ENCODE measurements around the gene NAPA.

The NAPA gene

DNA sequence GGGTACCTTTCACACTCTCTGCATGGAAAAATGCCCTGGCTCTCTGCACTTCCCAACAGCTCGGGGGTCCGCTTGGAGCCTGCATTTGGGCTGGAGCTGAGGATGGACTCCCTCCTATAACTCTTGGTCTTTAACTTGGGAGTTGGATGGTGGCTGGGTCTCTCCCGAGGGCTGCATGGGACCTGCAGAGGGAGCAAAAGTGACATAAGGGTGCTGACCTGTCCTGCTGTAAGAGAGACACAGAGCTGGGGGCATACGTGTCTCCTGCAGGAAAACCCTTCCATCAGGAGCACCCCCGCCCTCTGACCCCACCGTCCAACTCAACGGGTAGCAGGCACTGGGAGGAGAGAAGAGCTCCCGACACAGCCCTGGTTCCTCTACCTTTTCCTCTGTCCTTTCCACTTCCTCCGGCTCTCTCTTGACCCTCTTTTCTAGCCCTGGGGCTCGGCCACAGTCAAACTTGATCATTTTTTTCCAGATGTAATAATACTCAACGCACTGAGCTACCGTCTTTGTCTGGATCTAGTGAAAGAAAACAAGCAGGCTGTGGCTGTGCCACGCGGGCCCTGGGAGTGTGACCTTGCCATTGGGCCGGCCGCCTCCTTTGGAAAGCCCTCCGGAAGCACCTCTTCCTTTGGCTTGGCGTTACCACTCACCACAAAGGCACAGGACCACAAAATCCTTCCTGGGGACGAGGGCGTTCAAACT lies 6.8 kb upstream of the NAPA start:
- no peak for DNase-seq

DNA sequence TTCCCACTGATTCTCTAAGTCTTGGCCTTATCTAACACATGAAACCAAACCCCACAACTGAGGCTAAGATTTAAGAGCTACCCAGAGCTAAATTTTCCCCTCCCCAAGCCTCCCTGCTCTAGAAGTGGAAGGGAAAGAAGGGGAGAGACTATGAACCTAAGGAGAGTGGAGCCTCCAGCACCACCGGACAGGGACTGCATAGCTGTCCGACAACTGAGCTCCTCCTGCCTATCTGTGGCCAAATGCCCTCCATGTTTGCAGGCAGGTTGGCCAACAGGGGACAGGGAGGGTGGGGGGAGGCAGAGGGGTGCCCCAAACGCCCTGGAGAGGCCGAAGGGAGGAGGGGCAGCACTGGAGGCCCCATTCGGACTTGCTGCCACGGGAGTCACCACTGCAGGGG lies 6.0 kb upstream of the NAPA start:
- no peak for DNase-seq

DNA sequence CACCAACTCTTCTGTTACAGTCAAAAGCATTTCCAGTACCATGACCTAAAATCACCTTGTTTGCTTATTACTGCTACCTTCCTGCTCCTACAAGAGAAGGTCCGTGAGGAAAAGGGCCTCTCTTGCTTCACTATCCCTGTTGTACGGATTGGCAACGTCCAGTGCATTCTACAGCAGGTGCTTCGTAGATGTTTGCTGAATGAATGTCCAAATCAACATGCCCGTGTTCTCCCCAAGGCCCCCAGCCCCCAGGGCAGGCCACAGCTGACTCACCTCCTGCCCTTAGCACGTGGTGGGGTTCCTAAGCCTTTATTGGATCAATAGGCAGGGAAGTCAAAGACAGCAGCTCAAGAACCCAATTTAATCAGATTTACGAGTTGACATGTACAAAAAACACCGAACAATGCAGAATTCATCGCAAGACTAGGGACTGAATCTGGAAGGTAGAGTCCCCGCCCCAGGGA lies 5.5 kb upstream of the NAPA start:
- DNase-seq = no peak

DNA sequence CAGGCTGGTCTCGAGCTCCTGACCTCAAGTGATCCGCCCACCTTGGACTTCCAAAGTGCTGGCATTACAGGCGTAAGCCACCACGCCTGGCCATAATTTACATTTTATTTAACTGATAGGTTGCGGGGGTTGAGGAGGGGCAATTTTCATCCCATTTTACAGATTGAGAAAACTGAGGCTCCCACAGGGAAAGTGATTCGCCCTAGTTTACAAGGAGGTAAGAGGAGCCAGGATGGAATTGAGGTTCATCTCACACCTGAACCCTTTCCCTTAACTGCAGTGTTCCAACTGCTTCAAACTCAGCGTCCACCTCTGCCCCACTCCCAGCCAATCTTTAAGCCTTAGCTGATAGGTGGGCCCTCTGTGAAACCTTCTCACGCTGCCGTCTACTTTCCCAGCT lies 4.0 kb upstream of the NAPA start:
- no peak for DNase-seq

DNA sequence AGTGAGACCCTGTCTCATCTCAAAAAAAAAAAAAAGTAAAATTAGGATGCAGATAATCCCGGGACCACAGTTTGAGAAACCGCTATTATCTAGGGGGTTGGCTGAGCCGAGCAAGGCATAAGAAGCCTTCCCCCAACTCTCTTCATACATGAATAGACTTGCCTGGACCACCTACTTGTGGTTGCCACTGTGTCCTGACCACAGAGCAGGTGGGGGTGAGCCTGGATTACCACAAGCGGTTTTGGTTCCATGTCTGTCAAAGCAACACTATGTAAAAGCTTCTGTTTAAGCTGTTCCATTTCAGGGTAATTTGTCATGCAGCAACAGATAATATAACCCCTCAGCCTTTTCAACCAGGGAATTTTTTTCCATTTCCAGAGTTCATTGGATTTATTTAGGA lies 3.3 kb upstream of the NAPA start:
- no peak for DNase-seq

DNA sequence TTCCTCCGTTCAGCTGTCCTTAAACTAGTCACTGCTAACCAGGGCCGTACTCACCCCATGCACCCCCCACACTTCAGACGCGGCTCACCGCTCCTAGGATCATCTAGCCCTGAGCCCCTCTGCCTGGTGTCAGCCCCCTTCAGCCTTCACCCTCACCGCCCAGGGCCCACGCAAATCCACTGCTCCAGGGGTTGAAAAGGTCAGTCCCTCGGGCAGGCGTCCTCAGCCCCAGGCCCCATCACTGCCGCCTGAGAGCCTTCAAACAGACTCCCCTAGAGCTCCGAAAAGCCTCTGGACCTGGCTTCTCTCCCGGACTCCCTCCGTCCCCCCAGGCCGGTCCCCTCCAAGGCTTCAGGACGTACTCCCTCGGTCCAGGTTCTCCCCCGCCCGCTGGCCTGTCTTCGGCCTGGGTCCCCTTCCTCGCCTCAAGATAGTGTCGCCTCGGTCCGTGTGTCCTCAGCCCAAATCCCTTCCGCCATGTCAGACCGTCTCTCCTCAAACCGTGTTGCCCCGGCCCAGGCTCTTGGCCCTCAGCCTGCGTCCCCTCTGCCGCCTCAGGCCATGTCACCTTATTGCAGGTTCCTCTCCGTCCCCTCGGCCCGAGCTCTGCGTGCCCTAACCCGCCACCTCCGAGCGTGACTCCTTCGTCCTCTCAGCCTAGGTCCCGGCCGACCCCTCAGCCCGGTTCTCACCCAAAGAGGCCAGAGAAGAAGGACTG lies 553 bp downstream of the NAPA start:
- no peak for DNase-seq

DNA sequence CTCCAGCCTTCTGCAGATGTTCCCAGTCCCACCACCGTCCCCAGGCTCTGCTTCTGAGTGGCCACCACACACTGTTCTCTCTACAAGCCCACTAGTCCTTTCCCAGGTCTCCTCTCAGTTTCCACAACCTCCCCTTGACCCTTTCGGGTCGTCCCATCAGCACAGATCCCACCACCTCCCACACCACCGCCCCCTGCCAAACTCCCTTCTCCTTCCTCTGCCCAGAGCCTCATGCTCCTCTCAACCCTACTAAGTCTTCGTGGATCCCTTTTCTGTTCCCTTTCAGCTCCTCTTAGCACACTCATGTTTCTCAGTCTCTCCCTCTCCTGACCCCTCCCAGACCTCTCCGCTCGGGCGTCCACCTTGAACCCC lies 1.9 kb downstream of the NAPA start:
- no peak for DNase-seq

DNA sequence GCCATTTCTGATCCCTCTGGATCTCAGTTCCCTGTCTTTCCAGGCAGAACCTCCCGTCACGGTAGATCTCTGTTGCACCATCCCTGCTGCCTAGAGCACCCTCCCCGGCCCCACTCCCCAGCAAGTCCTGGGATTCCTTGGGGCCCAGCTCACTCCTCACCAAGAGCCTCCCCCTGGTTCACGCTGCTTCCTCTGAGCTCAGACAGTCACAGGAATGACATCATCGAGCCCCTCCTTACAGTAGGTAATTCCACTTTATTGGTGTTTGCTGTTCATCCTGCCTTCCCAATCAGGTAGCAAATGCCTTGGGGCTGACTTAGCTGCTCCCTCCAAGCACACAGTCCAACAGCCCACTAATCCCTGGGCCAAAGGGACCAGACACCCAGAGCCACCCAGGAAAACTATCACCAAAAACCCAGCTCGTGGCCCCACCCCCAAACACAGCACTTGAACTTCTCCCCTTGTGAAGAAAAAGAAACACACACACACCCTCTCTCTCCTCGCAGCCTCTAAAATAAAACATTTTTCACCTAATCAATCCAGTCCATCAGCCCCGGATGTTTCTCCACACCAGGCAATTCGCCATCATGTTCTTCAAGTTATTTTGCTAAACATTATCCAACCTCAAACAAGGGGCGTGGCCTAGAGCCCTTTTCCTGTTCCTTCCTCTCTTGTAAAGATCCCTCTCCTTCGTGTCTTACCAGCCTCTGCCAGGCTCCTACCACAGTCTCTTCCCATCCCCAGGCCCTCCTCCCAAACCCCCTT lies 2.5 kb downstream of the NAPA start:
- no peak for DNase-seq

DNA sequence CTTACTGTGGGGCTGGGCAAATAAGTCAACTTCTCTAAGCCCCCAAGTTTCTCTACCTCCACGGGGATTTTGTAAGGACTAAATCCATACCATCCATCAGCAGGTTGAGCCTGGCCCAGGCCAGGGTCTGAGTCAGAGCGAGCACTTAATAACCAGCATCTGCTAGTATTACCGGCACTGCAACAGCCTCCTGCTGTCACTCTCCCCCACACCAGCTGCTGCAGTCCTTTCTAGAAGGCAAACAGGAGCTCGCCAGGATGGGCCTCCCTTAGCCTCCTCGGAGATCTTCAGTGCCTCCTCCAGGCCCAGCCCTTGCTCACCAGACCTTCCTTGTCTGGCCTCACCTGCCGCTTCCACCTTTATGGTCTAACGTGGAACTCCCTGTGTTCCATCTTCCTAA lies 3.2 kb downstream of the NAPA start:
- DNase-seq = no peak

DNA sequence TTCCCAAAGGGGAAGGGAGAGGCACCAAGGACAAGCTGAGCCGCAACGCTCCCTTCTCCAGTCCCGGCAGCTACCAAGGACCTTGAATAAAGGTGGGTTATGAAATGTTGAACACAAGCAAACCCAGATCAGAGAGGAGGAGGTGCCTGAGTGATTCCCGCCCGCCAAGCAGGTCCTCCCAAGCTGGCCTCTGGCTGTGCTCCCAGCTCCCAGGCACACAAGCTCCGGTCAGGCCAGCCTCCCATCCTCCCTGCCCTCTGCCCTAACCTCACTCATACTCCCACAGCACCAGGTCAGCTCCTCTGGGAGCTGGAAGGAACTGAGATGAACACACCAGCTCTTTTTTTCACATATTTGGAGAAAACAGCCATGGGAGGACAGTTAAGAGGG lies 3.7 kb downstream of the NAPA start:
- no peak for DNase-seq

DNA sequence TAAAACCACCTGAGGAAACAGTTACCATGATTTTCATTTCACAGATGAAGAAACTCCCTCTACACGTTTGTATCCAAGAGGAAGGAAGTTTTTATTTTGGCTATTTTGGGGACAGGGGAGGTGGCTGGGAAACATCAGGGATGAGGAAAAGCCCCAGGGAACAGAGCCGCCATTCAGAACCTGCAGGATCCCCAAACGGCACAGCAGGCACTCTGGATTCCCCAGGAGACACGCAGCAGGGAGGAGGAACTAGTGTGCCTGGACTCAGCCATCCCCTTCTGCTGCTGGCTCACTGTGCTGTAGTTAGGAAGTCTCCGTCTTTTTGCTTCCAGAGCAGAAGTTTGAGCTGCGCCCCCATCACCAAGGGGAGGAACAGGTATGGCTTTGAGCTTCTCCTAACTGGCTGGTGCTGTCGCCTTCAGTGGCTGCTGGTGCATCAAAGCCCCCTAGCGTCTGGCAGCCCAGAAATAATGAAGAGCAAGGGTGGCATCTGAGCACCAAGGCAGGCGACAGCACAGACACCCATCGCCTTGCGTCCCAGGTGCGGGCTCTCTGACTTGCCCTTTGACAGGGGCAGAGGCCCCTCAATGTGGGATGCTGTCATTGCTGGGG lies 4.2 kb downstream of the NAPA start:
- DNase-seq = no peak

DNA sequence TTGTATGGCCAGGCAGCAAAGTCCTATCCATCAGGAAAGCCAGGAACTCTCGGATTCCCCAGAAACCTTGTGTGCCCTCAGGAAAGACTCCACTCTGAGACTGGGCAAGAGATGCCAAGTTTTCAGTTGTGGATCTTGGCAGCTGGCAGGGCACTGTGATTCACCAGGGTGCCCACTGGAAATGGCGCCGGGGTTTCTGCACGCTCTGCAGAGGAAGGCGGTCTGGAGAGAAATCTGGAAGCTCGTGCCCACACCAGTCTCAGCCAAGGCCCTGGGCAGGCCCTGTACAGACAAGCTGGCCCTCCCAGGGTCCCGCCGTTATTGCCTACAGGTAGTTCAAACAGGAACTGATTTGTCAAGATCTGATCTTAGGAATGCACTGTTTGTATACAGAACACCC lies 4.9 kb downstream of the NAPA start:
- no peak for DNase-seq

DNA sequence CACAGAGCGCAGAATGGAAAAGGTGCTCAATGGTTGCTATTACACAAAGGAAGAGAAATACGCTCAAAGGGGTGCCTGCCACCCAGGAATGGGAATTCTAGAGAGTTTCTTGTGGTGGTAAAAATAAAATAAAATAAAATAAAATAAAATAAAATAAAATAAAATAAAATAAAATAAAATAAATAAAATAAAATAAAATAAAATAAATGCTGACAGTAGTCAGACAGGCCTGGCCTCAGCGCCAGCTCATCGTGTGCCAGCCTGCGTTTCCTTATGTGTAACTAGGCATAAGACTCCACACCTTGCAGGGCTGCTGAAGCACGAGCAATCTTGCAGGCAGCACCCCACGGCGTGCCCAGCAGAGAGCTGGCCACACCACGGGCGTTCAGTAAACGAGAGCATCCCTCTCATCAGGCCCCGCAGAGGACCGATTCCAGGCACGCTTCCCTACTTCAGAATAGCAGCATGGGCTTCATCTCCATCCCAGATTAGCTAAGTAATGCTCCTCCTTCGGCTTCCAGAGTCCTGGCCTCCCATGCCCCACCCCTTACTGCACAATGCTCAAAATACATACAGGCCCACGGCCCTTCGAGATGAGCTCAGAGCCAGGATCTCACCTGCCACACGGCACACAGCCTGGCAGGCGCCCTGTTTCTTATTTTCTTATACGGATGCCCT lies 5.6 kb downstream of the NAPA start:
- DNase-seq = no peak

DNA sequence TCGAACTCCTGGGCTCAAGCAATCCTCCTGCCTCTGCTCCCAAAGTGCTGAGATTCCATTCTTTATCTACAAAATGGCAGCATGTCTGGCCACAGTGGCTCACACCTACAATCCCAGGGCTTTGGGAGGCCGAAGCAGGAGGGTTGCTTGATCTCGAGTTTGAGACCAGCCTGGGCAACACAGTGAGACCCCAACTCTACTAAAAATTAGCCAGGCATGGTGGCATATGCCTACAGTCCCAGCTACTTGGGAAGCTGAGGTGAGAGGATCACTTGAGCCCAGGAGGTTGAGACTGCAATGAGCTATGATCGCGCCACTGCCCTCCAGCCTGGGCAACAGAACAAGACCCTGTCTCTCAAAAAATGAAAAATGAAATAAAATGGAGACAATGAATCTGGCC lies 6.1 kb downstream of the NAPA start:
- DNase-seq = no peak

DNA sequence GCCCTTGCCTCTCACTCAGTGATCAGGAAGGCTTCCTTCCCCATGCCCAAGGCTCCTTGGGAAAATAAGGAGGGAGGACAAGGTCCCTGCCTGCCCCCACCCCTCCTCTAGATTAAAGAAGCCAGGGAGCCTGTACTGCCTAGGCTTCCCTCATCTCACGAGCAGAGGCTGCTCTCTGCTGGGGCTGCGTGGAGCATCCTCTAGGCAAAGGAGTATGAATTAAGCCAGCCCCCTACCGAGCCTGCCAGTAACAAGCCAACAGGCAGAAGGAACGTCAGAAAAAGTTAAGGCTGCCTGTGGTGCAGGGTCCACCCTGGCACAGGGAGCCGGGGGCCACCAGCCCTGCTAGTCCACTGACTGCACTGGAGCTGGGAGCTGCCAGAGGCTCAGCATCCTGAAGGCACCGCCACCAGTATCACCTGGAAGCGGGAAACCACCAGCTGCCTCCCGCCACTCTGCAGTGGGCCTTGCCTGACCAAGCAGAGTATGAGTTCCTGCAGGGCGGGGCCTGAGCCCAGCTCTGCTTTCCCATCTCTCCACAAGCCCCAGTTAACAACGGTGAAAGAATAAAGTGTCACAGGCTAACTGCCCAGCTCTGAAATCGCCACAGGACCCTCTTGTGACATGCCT lies 6.8 kb downstream of the NAPA start:
- DNase-seq = no peak

DNA sequence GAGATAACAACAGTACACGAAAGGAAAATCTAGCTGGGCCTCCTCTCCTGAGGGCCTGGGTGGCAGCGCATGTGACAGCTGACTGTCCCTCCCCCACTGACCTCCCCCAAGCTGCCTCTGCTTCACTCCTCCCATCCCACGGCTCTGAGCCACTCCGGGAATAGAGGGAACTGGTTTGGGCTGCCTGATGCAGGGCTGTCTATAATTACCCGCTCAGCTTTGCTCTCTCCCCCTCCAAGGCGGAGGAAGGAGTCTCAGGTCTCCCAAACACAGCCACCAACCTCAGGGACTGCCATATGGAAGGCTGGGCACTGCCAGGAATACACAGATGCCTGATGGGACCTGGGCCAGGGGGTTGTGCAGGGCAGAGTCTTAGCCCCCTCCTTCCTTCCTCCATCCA lies 7.9 kb downstream of the NAPA start:
- DNase-seq = no peak

DNA sequence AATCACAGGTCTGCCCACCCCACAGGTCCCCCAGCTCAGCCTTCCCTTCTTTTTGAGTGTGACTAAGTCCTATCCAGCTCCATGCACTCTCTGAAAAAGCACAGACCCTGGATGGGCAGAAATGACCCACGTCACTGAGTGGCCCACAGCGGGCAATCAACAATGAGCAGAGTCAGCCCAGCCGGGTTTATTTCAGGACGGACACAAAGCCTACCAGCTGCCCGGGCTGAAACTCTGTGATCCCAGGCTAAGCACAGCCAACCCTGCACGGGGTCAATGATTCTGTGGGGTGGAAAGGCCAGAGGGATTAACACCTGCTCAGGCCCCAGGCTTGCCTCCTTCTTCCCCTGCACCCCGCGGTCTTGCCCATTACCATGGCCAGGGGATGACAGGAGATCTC lies 8.4 kb downstream of the NAPA start:
- DNase-seq = no peak

DNA sequence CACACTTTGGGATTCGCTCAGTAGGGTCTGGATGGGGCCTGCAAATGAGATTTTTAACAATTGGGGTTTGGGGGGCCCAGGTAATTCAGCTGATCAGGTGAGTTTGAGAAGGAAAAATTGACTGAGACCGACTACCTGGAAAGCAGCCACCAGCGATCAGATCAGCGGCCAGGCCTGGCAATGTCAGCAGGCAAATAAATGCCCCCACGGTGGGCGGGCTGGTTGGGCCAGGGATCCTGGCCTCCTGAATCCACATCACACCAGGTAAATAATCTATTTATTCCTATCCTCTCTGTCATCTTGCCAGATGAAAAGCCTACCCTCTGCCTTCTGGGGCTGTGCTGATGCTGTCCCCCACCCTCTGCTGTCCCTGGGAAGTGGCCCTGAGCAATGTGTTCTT lies 9.4 kb downstream of the NAPA start:
- DNase-seq = no peak

DNA sequence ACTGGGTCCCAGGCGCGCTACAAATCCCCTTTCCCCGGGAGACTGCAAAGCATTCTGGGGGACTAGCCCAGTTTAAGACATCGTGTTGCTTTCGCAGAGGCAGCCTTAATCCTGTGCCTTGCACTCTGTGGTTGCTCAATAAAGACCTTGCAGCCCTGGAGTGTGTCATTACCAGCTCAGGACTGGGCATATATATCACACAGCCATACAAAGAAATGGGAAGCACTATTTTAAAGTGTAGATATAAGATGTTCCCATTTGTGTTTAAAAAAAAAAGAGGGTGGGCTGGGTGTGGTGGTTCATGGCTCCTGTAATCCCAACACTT lies 11.1 kb downstream of the NAPA start:
- no peak for DNase-seq

DNA sequence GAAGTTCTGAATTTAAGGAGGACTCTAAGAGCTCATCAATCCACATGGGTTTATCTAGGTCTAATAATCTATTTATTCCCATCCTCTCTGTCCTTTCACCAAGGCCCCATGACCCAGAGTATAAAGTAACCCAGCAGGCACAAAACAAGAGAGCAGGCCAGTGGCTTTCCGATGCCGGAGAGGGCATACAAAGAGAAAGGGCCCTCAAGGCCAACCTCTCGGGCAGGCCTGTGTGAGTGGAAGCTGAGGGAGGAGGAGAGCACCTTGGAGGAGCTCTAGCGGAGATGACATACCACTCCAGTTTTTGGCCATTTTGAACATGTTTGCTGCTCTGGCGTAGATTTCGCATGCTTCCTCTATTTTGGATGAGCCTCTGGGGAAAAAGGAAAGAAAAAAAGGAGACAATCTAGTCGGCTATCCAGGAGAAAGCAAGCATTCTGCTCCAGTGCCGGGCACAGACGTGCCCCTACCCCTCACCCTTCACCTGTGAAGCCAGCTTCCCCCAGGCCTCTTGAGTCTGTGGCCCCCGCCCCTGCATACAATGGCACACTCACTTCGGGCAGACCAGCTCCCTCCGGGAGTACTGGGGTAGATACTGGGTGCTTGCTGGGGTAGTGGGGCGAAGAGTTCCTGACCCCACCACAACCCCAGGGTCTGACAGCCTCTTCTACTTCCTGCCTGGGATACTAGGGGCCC lies 11.6 kb downstream of the NAPA start:
- DNase-seq = no peak

DNA sequence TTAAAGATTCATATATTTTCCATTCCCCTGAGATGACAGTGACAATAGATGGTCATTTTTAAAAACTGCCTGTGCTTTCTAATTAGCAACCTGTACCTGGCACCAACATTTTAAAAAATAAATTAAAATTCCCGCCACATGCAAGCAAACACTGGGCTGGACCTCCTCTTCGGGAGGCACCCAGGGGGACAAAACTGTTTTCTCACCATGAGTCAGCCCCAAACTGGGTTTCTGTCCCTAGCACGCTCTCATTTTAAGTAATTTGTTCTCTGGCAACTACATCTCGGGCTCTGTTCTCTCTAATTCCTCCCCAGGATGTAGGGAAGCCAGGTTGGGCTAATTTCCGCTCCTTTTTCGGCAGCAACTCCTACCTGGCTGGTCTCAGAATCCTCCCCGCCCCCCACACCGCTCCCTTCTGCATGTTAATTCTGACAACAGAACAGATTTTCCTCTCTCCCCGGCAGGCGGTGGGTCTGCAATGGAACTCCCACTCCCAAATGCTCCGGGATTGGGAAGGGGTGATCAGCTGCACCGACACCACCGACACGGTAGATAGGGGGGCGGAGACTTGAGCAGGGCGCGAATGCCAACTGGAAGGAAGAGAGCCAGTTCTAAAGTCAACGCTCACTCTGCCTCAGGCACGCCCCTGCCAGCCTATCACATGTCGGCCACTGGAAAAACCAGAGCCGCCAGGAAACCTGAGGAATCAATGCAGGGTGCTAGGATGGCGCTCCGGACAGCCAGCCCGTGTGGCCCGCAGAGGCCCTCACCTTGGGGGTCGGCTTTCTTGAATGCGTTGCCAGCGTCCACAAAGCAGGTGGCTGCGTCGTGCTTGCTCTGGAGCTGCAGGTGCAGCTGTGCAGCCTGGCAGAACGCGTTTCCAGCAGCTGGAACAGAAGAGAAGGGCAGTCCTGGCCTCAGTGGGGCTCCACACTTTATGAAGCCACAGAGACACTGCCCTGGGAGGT lies 14.7 kb downstream of the NAPA start:
- no peak for DNase-seq

Data from T-helper 9 cell (primary cell).